Superior temporal gyrus (tissue), 1 donor: ENCODE measurements around the gene IGSF22.
"Not testable (repeated sequence)": the region's sequence is repeated elsewhere in the genome, so short reads cannot be mapped to it uniquely, and the experiment has no call there.

Source experiments
- DNase-seq: peaks from one replicate; pipeline ENCODE4 v3.0.0-alpha.2; 2016; ENCODE audit errors: extremely low spot score

IGSF22 gene

DNA sequence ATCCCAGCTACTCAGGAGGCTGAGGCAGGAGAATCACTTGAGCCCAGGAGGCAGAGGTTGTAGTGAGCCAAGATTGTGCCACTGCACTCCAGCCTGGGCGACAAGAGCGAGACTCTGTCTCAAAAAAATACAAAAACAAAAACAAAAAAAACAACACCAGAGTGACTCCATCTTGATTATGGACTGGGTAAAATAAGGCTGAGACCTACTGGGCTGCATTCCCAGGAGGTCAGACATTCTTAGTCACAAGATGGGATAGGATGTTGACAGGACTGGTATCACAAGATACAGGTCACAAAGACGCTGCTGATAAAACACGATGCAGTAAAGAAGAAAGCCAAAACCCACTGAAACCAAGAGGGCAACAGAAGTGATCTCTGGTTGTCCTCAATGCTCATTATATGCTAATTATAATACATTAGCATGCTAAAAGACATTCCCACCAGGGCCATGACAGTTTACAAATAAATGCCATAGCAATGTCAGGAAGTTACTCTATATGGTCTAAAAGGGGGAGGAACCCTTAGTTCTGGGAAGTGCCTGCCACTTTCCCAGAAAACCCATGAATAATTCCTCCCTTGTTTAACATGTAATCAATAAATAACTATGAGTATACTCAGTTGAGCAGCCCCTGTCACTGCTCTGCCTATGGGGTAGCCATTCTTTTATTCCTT is 34.4 kb downstream of the IGSF22 start:
- not testable (repeated sequence) for DNase-seq

DNA sequence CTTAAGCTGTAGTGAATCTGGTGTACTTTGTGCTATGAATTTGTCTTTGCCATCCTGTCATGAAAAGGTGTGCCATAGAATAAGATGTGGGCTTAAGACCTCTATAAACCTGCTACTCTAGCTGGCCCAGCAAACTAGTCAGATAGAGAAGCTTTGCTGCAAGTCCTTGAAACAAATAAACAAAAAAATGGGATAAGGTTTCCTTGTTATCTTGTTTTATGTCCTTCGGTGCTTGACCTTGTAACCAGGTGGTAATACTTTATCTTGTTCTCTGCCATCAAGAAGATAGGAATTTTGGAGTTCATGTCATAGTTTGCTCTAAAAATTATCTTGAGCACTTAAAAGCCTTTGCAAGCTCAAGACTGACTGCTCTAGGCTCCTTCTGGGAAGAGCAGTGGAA is 41.7 kb downstream of the IGSF22 start:
- DNase-seq, result no peak

DNA sequence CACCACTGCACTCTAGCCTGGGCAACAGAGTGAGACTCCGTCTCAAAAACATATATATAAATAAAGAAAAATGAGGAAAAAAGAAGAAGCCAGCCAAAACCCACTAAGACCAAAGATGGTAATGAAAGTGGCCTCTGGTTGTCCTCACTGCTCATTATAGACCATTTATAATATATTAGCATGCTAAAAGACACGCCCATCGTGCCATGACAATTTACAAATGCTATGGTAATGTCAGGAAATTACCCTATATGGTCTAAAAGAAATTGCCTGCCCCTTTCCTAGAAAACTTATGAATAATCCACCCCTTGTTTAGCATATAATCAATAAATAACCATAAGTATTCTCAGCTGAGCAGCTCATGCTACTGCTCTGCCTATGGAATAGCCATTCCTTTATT is 43.5 kb downstream of the IGSF22 start:
- DNase-seq, result no peak

DNA sequence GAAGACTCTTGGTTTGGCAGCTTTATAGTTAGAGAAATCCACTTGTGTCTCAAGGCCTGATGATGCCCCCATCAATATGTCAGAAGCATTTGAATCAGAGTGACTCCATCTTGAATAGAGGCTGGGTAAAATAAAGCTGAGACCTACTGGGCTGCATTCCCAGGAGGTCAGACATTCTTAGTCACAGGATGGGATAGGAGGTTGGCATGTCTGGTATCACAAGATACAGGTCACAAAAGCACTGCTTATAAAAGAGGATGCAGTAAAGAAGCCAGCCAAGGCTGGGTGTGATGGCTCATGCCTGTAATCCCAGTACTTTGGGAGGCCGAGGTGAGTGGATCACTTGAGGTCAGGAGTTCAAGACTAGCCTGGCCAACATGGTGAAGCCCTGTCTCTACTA is 44.0 kb downstream of the IGSF22 start:
- DNase-seq, result not testable (repeated sequence)

DNA sequence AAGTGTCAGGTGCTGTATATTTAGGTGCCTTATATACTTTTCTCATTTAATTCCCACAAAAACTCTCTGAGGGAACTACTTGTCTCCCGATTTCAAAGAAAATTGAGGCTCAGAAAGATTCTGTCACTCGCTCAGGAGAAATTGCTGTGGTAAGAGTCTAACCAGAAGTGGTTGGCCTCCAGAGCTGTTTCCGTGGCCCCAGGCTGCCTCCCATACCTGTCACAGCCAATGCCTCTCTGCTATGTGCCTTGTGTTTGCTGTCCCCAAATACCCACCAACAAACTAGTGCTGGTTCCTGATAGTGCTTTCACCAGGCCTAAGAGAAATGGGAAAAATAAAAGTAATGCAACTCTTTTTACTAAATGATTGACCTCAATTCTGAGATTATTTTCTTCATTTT is 48.4 kb downstream of the IGSF22 start:
- no peak for DNase-seq

DNA sequence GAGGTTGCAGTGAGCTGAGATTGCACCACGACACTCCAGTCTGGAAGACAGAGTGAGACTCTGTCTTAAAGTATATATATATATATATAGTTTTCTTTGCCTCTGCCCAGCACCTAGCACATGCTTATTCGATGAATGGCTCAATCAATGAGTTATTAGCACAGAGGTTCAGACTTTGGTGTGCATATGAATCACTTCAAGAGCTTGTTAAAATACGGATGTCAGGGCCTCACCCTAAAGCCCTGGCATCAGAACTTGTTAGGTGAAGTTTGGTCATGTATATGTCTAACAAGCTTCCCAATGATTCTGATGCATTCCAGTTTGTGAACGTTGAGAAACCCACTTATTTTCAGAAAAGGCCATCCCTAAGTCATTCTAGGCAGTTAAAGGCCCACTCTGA is 49.2 kb downstream of the IGSF22 start:
- DNase-seq, result no peak

DNA sequence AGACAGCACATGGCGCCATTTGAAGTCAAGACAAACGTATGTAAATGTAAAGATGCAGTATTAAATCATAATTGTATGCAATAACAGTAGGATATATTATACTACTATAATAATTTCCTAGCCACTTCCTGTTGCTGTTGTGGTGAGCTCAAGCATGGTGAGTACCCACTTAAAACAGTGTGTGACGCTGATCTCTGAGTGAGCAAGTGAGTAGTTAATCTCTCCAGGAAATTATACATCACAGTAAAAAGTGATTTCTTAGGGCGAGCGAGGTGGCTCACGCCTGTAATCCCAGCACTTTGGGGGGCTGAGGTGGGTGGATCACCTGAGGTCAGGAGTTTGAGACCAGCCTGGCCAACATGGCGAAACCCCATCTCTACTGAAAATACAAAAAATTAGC is 53.8 kb downstream of the IGSF22 start:
- not testable (repeated sequence) for DNase-seq

DNA sequence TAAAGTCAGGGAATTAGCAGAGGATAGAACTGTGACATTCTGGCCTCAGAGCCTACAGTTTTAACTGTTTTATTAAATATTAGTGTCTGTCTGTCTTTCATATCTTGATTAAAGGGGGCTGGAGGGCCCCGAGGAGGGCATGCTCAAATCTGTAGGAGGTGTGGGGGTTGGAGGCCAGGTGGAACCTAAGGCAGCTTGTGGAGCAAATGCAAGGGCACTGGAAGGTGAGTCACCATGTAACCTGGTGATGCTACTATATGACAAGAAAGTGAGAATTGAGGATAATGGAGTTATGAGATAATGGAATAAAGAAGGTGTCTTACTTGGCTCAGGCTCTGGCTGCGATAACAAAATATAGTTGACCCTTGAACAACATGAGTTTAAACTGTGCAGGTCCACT is 54.7 kb downstream of the IGSF22 start:
- DNase-seq, result no peak

DNA sequence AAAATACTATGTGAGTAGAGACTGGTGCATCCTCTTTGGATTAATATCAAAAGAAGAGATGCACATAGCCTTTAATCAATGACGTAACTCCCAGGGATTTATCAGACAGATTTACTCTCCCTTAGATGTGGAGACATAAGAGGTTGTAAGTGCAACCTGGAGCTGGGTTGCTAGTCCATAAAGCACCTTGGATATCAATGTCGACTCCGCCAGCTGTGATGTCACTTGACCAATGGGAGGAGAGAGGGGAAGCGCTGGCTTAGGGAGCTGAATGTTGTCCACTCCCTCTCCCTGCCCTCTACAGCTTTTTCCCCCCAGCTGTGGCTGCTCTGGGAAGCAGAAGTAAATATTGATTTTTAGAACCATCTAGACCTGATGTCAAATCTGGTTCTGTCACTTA is 56.3 kb downstream of the IGSF22 start:
- DNase-seq, result no peak

DNA sequence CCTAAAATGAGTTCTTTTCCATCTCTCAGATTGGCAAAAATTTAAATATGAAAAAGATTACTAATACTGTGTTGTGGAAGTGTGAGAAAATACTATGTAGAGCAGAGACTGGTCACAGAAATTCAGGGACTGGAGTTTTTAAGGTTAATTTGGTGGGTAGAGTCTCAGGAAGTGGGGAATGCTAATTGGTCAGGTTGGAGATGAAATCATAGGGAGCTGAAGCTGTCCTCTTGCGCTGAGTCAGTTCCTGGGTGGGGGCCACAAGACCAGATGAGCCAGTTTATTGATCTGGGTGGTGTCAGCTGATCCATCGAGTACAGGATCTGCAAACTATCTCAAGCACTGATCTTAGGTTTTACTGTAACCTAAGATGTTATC is 56.8 kb downstream of the IGSF22 start:
- DNase-seq, result no peak

DNA sequence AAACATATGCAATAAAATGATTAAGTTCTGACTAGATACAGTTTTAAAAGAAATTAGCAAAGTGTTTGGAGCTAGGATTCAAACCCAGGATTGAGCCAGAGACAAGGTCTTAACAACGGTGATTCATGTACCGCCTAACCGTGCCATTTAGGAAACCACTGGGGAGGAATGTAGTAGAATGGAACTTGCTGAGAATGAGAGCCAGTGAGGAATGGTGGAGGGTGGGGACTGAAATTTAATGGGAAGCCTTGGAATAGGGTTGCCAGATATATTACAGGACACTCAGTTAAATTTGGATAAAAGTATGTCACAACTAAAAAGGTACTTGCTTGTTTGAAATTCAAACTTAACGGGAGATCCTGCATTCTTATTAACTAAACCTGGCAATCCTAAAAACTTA is 57.9 kb downstream of the IGSF22 start:
- no peak for DNase-seq

DNA sequence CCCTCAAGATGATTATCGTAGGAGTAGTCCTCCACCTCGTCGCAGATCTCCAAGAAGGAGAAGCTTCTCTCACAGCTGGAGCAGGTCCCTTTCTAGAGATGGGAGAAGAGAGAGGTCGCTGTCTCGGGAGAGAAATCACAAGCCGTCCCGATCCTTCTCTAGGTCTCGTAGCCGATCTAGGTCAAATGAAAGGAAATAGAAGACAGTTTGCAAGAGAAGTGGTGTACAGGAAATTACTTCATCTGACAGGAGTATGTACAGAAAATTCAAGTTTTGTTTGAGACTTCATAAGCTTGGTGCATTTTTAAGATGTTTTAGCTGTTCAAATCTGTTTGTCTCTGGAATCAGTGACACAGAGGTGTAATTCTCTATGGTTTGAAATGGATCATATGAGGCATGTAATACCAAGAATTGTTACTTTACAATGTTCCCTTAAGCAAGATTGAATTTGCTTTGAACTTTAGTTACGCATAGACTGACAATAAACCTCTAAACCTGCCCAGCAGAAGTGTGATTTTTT is 60.6 kb downstream of the IGSF22 start:
- not testable (repeated sequence) for DNase-seq

DNA sequence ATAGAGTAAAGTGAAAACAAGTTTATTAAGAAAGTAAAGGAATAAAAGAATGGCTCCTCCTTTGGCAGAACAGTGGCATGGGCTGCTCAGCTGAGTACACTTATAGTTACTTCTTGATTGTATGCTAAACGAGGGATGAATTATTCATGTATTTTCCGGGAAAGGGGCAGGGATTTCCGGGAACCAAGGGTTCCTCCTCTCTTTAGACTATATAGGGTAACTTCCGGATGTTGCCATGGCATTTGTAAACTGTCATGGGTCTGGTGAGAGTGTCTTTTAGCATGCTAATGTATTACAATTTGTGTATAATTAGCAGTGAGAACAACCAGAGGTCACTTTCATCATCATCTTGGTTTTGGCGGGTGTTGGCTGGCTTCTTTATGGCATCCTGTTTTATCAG is 68.3 kb downstream of the IGSF22 start:
- DNase-seq, result no peak
